Natural killer cell (primary cell): ENCODE results near the gene ZFYVE9. TPM values are rescaled to one million over a fixed set of nuclear protein-coding genes. Genes with fewer than 3 reads are reported as not detected.
A peak's percentile ranks its signal among the peaks of the same experiment; 100 is the strongest.

ENCODE experiments used
- ATAC-seq, 3 donors: fragments of 150-1000 bp in 2 of 3; fragments of 200-7000 bp in 1 of 3; cut with Tn5 transposase; 1 replicate in 1 of 3; 2 replicates in 2 of 3; pipeline ENCODE4 v1.10.0; 2021; ENCODE audit warnings: mild to moderate bottlenecking in 2 of 3, moderate library complexity in 2 of 3
- DNase-seq, 2 donors: peaks; one replicate each; pipeline versions ENCODE4 v3.0.0 to v3.0.0-alpha.2; 2013 to 2021; ENCODE audit warnings: mixed read lengths in 1 of 2
- H3K27ac ChIP-seq: one replicate; pipeline ENCODE4 v1.5.1; 2013; ENCODE audit warnings: mild to moderate bottlenecking, low read length
- H3K27me3 ChIP-seq: one replicate; pipeline ENCODE4 v1.6.1; 2013; ENCODE audit warnings: low read length; ENCODE audit not compliant: control insufficient read depth, insufficient read depth
- H3K36me3 ChIP-seq: one replicate; pipeline ENCODE4 v1.6.1; 2013; ENCODE audit warnings: low read length; ENCODE audit not compliant: control insufficient read depth, insufficient read depth
- H3K4me1 ChIP-seq: one replicate; pipeline ENCODE4 v1.6.1; 2013; ENCODE audit warnings: low read length; ENCODE audit not compliant: control insufficient read depth, insufficient read depth
- H3K4me3 ChIP-seq: one replicate; pipeline ENCODE4 v1.5.1; 2013; ENCODE audit warnings: low read length
- H3K9me3 ChIP-seq: one replicate; pipeline ENCODE4 v1.6.1; 2013; ENCODE audit warnings: low read length; ENCODE audit not compliant: control insufficient read depth, insufficient read depth
- H3K27ac Mint-ChIP-seq, 2 donors: one replicate each; pipeline ENCODE4 v1.8.0; 2022; ENCODE audit warnings: mild to moderate bottlenecking in 2 of 2, mixed read lengths in 2 of 2, moderate library complexity in 1 of 2
- H3K27me3 Mint-ChIP-seq, 2 donors: one replicate each; pipeline ENCODE4 v1.8.0; 2022; ENCODE audit warnings: low read depth in 2 of 2, mixed read lengths in 2 of 2
- H3K36me3 Mint-ChIP-seq: one replicate; pipeline ENCODE4 v1.8.0; 2022; ENCODE audit warnings: mixed read lengths
- H3K4me1 Mint-ChIP-seq, 2 donors: one replicate each; pipeline ENCODE4 v1.8.0; 2022; ENCODE audit warnings: mixed read lengths in 2 of 2
- H3K4me3 Mint-ChIP-seq: one replicate; pipeline ENCODE4 v1.8.0; 2022; ENCODE audit warnings: mild to moderate bottlenecking, moderate library complexity, mixed read lengths
- H3K9me3 Mint-ChIP-seq, 2 donors: one replicate each; pipeline ENCODE4 v1.8.0; 2022; ENCODE audit warnings: mixed read lengths in 2 of 2
- CTCF ChIP-seq: fragments of 200-600 bp; IDR thresholded peaks from one replicate; pipeline ENCODE4 v1.8.0; 2022; ENCODE audit warnings: antibody characterized with exemption
- WGBS: methylation state at CpG from one replicate; pipeline ENCODE4 v1.1.7; 2013; ENCODE audit warnings: missing lambda C conversion rate; ENCODE audit not compliant: insufficient coverage; 5-methylcytosine and 5-hydroxymethylcytosine counted together
- intact Hi-C: fragments of 100-400 bp; cut with micrococcal nuclease; formaldehyde crosslinking; loops from one replicate; pipeline ENCODE4 v1.14.2; 2022
- total RNA-seq, 4 donors: library from RNA; stranded (reverse); fragments of 120-200 nt in 1 of 4; gene quantifications; one replicate each; pipeline versions ENCODE4 v1.2.3 to v1.2.4, GENCODE V29; 2013 to 2022

Gene ZFYVE9
- total RNA-seq, 3 donors from 2014 or later (not counting 1 experiment from before 2014, with no cell fraction given): 1.1 to 2.3 (median 1.8) TPM

GRCh38 chr1:52345252-52345651 is 203.4 kb downstream of the ZFYVE9 start:
- Mint-ChIP-seq H3K27me3 (no peaks in the 10 kb centered on the region), H3K27ac (no peak overlapping the region), H3K4me1 (peaks cover 14 to 16% of the 10 kb centered on the region in 2 donors), H3K9me3 (no peaks in the 10 kb centered on the region), H3K4me3 (no peak overlapping the region), H3K36me3 (no peaks in the 10 kb centered on the region)
- DNase-seq (no peak), ATAC-seq (no peak)
- no peaks in the 10 kb centered on the region for H3K36me3 ChIP-seq
- H3K4me3 ChIP-seq: no peak overlapping the region
- TF ChIP-seq CTCF: no peak
- H3K27me3 ChIP-seq: no peaks in the 10 kb centered on the region
- H3K9me3 ChIP-seq: no peaks in the 10 kb centered on the region
- WGBS: 83% methylated on average over 2 of the region's 2 CpGs
- H3K27ac ChIP-seq: no peak overlapping the region
- intact Hi-C loops: no loop called here
- H3K4me1 ChIP-seq: peaks cover 4% of the 10 kb centered on the region

- ATAC-seq (no peak), DNase-seq (no peak)
- Histone ChIP-seq H3K27me3 (no peaks in the 10 kb centered on the region), H3K4me1 (peaks cover 4% of the 10 kb centered on the region), H3K4me3 (no peak overlapping the region), H3K27ac (no peak overlapping the region), H3K9me3 (no peaks in the 10 kb centered on the region), H3K36me3 (peaks cover 5% of the 10 kb centered on the region)
- no peak overlapping the region for H3K4me3 Mint-ChIP-seq
- H3K36me3 Mint-ChIP-seq: no peaks in the 10 kb centered on the region
- H3K27me3 Mint-ChIP-seq: no peaks in the 10 kb centered on the region
- H3K9me3 Mint-ChIP-seq: no peaks in the 10 kb centered on the region
- 87% methylated on average over 4 of the region's 4 CpGs for WGBS
- peaks cover 14 to 16% of the 10 kb centered on the region in 2 donors for H3K4me1 Mint-ChIP-seq
- no peak overlapping the region for H3K27ac Mint-ChIP-seq
- intact Hi-C loops: no loop called here
- TF ChIP-seq CTCF: no peak
Measured at GRCh38 chr1:52346653-52347052, 204.8 kb downstream of the ZFYVE9 start.

- Histone ChIP-seq H3K36me3 (peaks cover 23% of the 10 kb centered on the region), H3K9me3 (no peaks in the 10 kb centered on the region), H3K4me3 (no peak overlapping the region), H3K27ac (no peak overlapping the region), H3K4me1 (peaks cover 4% of the 10 kb centered on the region), H3K27me3 (no peaks in the 10 kb centered on the region)
- 33% methylated on average over 8 of the region's 8 CpGs for WGBS
- no peaks in the 10 kb centered on the region for H3K27me3 Mint-ChIP-seq
- intact Hi-C loops: no loop called here
- peaks cover 14 to 16% of the 10 kb centered on the region in 2 donors for H3K4me1 Mint-ChIP-seq
- H3K36me3 Mint-ChIP-seq: no peaks in the 10 kb centered on the region
- DNase-seq: no peak
- no peak overlapping the region for H3K4me3 Mint-ChIP-seq
- H3K9me3 Mint-ChIP-seq: no peaks in the 10 kb centered on the region
- no peak for TF ChIP-seq CTCF
- peak overlapping the region; percentile 64 for H3K27ac Mint-ChIP-seq
- ATAC-seq: peak in 1 of 3 donors; percentile 48
Measured at GRCh38 chr1:52348704-52349300, 206.9 kb downstream of the ZFYVE9 start.

- ATAC-seq (no peak), DNase-seq (no peak)
- 91% methylated on average over 7 of the region's 7 CpGs for WGBS
- Mint-ChIP-seq H3K4me1 (peaks cover 13 to 20% of the 10 kb centered on the region in 2 donors), H3K4me3 (no peak overlapping the region), H3K9me3 (no peaks in the 10 kb centered on the region), H3K27ac (peak overlapping the region; percentile 3 to 63), H3K27me3 (no peaks in the 10 kb centered on the region), H3K36me3 (peaks cover 24% of the 10 kb centered on the region)
- Histone ChIP-seq H3K27me3 (no peaks in the 10 kb centered on the region), H3K9me3 (no peaks in the 10 kb centered on the region), H3K27ac (no peak overlapping the region), H3K36me3 (peaks cover 62% of the 10 kb centered on the region), H3K4me1 (peaks cover 4% of the 10 kb centered on the region), H3K4me3 (no peak overlapping the region)
- intact Hi-C loops: no loop called here
- TF ChIP-seq CTCF: no peak
Measured at GRCh38 chr1:52352690-52353089, 210.8 kb downstream of the ZFYVE9 start.
